Ascending aorta (tissue), 2 donors: ENCODE measurements around the gene MAP4. TPM values are rescaled to one million over a fixed set of nuclear protein-coding genes. Genes with fewer than 3 reads are reported as not detected.

ENCODE experiments used
- DNase-seq, 2 donors: peaks; one replicate each; pipeline ENCODE4 v3.0.0-alpha.2; 2019; ENCODE audit warnings: low spot score in 2 of 2
- H3K27ac ChIP-seq, 2 donors: fragments of 200-600 bp; sonication (generic); one replicate each; pipeline ENCODE4 v1.5.1; 2016 to 2017; ENCODE audit warnings: mild to moderate bottlenecking in 1 of 2
- H3K27me3 ChIP-seq: fragments of 200-600 bp; sonication (generic); one replicate; pipeline ENCODE4 v1.5.1; 2017
- H3K36me3 ChIP-seq, 2 donors: fragments of 200-600 bp; sonication (generic); one replicate each; pipeline ENCODE4 v1.5.1; 2016
- H3K4me1 ChIP-seq, 2 donors: fragments of 200-600 bp; sonication (generic); one replicate each; pipeline ENCODE4 v1.5.1; 2016 to 2017; ENCODE audit warnings: mild to moderate bottlenecking in 1 of 2
- H3K4me3 ChIP-seq, 2 donors: fragments of 200-600 bp; sonication (generic); one replicate each; pipeline ENCODE4 v1.5.1; 2016 to 2017; ENCODE audit warnings: mild to moderate bottlenecking in 1 of 2
- H3K9me3 ChIP-seq, 2 donors: fragments of 200-600 bp; sonication (generic); one replicate each; pipeline ENCODE4 v1.5.1; 2016
- CTCF ChIP-seq, 3 experiments: fragments of 200-600 bp in 2 of 3; fragments of 450-650 bp in 1 of 3; sonication (generic) in 2 of 3; IDR thresholded peaks; one replicate each; pipeline ENCODE4 v1.5.1; 2016 to 2019; ENCODE audit warnings: antibody characterized with exemption in 3 of 3, mild to moderate bottlenecking in 1 of 3, moderate library complexity in 1 of 3
- intact Hi-C: fragments of 100-400 bp; cut with DNase I; formaldehyde crosslinking; loops from one replicate; pipeline ENCODE4 v1.15.1; 2023
- total RNA-seq: library from RNA; depleted of rRNA; stranded (reverse); fragments of >200 nt; gene quantifications from one replicate; pipeline ENCODE4 v1.1.0, GENCODE V29; 2016

Gene MAP4
- total RNA-seq, 1 donor from 2014 or later: 140 TPM

- no peaks in the 10 kb centered on the region for H3K4me1 ChIP-seq
- H3K27me3 ChIP-seq: no peaks in the 10 kb centered on the region
- H3K36me3 ChIP-seq: peaks cover 84 to 88% of the 10 kb centered on the region in 2 donors
- intact Hi-C loops: no loop called here
- no peak overlapping the region for H3K27ac ChIP-seq
- no peak for DNase-seq
- H3K9me3 ChIP-seq: no peaks in the 10 kb centered on the region
- TF ChIP-seq CTCF (IDR thresholded peaks at IDR 0.05): no peak
- no peak overlapping the region for H3K4me3 ChIP-seq
These were observed 161.9 kb downstream of the MAP4 start for GRCh38 chr3:47854267-47854666.

GRCh38 chr3:47852604-47853602 lies 163.3 kb downstream of the MAP4 start:
- no peak for DNase-seq
- Histone ChIP-seq H3K36me3 (peaks cover 91 to 93% of the 10 kb centered on the region in 2 donors), H3K9me3 (no peaks in the 10 kb centered on the region), H3K4me1 (no peaks in the 10 kb centered on the region), H3K27ac (peak overlapping the region in 1 of 2 donors; percentile 18), H3K4me3 (no peak overlapping the region), H3K27me3 (no peaks in the 10 kb centered on the region)
- intact Hi-C loops: no loop called here
- TF ChIP-seq CTCF (IDR thresholded peaks at IDR 0.05): no peak

- H3K36me3 ChIP-seq: peaks cover 92 to 96% of the 10 kb centered on the region in 2 donors
- H3K4me3 ChIP-seq: no peak overlapping the region
- no peak overlapping the region for H3K27ac ChIP-seq
- DNase-seq: no peak
- no peaks in the 10 kb centered on the region for H3K27me3 ChIP-seq
- no peaks in the 10 kb centered on the region for H3K4me1 ChIP-seq
- no peaks in the 10 kb centered on the region for H3K9me3 ChIP-seq
- intact Hi-C loops: no loop called here
- no peak for TF ChIP-seq CTCF (IDR thresholded peaks at IDR 0.05)
These were observed 164.2 kb downstream of the MAP4 start for GRCh38 chr3:47851888-47852603.

GRCh38 chr3:47850564-47851410 lies 165.4 kb downstream of the MAP4 start:
- Histone ChIP-seq H3K36me3 (peaks cover 92 to 96% of the 10 kb centered on the region in 2 donors), H3K27me3 (no peaks in the 10 kb centered on the region), H3K4me3 (no peak overlapping the region), H3K9me3 (no peaks in the 10 kb centered on the region), H3K27ac (no peak overlapping the region), H3K4me1 (no peaks in the 10 kb centered on the region)
- intact Hi-C loops: no loop called here
- no peak for TF ChIP-seq CTCF (IDR thresholded peaks at IDR 0.05)
- no peak for DNase-seq
